ENCODE data around the gene CYP2D6. TPM values are rescaled to one million over a fixed set of nuclear protein-coding genes. Genes with fewer than 3 reads are reported as not detected.
A peak's percentile ranks its signal among the peaks of the same experiment; 100 is the strongest.

Gene CYP2D6
- total and polyA plus RNA-seq, 2 of the 13 experiments (the other 11 are each of a cell fraction or from before 2014, with no cell fraction given), result 1.0 to 3.7 TPM

DNA sequence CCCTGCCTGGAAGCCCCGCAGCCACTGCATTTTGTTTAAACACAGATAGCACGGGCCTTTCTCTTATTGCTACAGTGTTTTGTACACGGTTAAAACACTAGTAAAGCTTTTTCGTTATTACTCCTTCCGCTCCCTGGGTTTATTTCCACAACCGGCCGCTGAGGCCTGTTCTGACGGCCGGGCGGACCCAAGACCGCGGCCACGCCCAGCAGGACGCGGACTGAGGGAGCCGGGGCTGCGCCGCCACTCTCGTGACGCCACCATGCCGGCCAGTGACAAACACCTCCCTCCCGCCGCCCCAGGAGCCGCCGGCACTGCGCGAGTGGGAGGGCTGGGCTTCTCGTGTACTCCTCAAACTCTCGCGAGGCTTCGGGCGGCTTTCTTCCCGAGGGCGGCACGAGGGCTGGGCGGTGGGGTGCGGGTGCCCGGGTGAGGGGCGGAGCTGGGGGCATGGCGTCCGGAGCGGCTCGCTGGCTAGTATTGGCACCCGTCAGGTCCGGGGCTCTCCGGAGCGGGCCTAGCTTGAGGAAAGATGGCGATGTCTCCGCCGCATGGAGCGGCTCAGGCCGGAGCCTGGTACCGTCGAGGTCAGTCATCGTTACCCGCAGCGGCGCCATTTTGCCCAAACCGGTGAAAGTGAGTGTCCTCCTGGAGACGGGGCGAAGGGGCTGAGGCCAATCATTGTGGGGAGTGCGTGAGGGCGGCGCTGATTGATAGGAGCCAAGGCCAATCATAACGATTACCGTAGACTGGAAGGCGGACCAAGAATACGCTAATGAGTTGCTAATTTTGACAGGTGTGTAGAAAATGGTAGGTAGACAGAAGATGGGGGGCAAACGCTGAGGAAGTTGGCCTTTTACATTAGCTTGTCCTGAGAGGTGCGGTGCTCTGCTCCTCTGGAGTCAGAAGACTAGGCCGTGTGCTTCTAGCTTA, 51.0 kb downstream of the CYP2D6 start, which contains the start of gene SMDT1 (continued):
- TF ChIP-seq U2AF1 (optimal IDR thresholded peaks at IDR 0.05; ENCODE audit: low read depth, low read length), result peak; percentile 37
- TF ChIP-seq NONO (IDR thresholded peaks at IDR 0.05), result no peak
- peak; percentile 73 for TF ChIP-seq NONO (CRISPR knock-in tag; conservative IDR thresholded peaks at IDR 0.05)
- TF ChIP-seq TMF1 (CRISPR knock-in tag; IDR thresholded peaks at IDR 0.05; ENCODE audit: low read depth), result no peak; the same call in 1 of the 2 replicates
- TF ChIP-seq, protein P1, sequence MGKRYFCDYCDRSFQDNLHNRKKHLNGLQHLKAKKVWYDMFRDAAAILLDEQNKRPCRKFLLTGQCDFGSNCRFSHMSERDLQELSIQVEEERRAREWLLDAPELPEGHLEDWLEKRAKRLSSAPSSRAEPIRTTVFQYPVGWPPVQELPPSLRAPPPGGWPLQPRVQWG (CRISPR knock-in tag; IDR thresholded peaks at IDR 0.05; ENCODE audit: borderline replicate concordance, low read depth), result no peak
- TF ChIP-seq, protein P2, sequence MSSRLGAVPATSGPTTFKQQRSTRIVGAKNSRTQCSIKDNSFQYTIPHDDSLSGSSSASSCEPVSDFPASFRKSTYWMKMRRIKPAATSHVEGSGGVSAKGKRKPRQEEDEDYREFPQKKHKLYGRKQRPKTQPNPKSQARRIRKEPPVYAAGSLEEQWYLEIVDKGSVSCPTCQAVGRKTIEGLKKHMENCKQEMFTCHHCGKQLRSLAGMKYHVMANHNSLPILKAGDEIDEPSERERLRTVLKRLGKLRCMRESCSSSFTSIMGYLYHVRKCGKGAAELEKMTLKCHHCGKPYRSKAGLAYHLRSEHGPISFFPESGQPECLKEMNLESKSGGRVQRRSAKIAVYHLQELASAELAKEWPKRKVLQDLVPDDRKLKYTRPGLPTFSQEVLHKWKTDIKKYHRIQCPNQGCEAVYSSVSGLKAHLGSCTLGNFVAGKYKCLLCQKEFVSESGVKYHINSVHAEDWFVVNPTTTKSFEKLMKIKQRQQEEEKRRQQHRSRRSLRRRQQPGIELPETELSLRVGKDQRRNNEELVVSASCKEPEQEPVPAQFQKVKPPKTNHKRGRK (CRISPR knock-in tag; IDR thresholded peaks at IDR 0.05), result no peak
- TF ChIP-seq SIN3A (IDR thresholded peaks at IDR 0.05; ENCODE audit: borderline replicate concordance, low read depth, low read length), result peak; percentile 62; the same call in 1 of the 2 replicates
- TF ChIP-seq JUN (CRISPR knock-in tag; IDR thresholded peaks at IDR 0.05), result no peak; the same call in 1 of the 2 replicates
- no peak for TF ChIP-seq FOXK2 (IDR thresholded peaks at IDR 0.05)
- TF ChIP-seq SAP130 (CRISPR knock-in tag; IDR thresholded peaks at IDR 0.05; ENCODE audit: low read depth), result peak; percentile 90
- TF ChIP-seq ZSCAN20 (CRISPR knock-in tag; IDR thresholded peaks at IDR 0.05; ENCODE audit: borderline replicate concordance), result 0 out of 2 replicates have a peak, but pooled peaks have one; percentile 24
- TF ChIP-seq ZNF510 (CRISPR knock-in tag; IDR thresholded peaks at IDR 0.05; ENCODE audit: low read depth), result peak; percentile 78; the same call in 1 of the 2 replicates
- no peak for TF ChIP-seq SMAD9 (CRISPR knock-in tag; IDR thresholded peaks at IDR 0.05)
- TF ChIP-seq, protein P3, sequence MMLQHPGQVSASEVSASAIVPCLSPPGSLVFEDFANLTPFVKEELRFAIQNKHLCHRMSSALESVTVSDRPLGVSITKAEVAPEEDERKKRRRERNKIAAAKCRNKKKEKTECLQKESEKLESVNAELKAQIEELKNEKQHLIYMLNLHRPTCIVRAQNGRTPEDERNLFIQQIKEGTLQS (CRISPR knock-in tag; IDR thresholded peaks at IDR 0.05), result no peak
- TF ChIP-seq PAWR (CRISPR knock-in tag; IDR thresholded peaks at IDR 0.05; ENCODE audit: borderline replicate concordance), result no peak
- TF ChIP-seq ZBTB8A (CRISPR knock-in tag; IDR thresholded peaks at IDR 0.05; ENCODE audit: borderline replicate concordance, low read depth), result no peak
- TF ChIP-seq PHF8 (CRISPR knock-in tag; IDR thresholded peaks at IDR 0.05), result peak; percentile 91
- peak; percentile 63; the same call in 1 of the 2 replicates for TF ChIP-seq RXRB (CRISPR knock-in tag; IDR thresholded peaks at IDR 0.05; ENCODE audit: borderline replicate concordance)
- TF ChIP-seq KDM6A (CRISPR knock-in tag; IDR thresholded peaks at IDR 0.05; ENCODE audit: low read depth), result no peak
- no peak for TF ChIP-seq TAF15 (IDR thresholded peaks at IDR 0.05; ENCODE audit: low read depth, low read length, poor library complexity, severe bottlenecking)
- TF ChIP-seq ZSCAN31 (CRISPR knock-in tag; IDR thresholded peaks at IDR 0.05; ENCODE audit: low read depth), result peak; percentile 72
- no peak for TF ChIP-seq CEBPB (IDR thresholded peaks at IDR 0.05; ENCODE audit: borderline replicate concordance, low read depth, low read length)
- peak; percentile 64; the same call in 1 of the 2 replicates for TF ChIP-seq ZNF335 (CRISPR knock-in tag; IDR thresholded peaks at IDR 0.05)
- no peak for TF ChIP-seq NFE2 (CRISPR knock-in tag; IDR thresholded peaks at IDR 0.05)
- TF ChIP-seq, protein P4, sequence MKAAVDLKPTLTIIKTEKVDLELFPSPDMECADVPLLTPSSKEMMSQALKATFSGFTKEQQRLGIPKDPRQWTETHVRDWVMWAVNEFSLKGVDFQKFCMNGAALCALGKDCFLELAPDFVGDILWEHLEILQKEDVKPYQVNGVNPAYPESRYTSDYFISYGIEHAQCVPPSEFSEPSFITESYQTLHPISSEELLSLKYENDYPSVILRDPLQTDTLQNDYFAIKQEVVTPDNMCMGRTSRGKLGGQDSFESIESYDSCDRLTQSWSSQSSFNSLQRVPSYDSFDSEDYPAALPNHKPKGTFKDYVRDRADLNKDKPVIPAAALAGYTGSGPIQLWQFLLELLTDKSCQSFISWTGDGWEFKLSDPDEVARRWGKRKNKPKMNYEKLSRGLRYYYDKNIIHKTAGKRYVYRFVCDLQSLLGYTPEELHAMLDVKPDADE (CRISPR knock-in tag; IDR thresholded peaks at IDR 0.05), result 0 out of 2 replicates have a peak, but pooled peaks have one; percentile 55
- 0 out of 2 replicates have a peak, but pooled peaks have one; percentile 63 for TF ChIP-seq MTF1 (CRISPR knock-in tag; IDR thresholded peaks at IDR 0.05)
- no peak for TF ChIP-seq SP140L (CRISPR knock-in tag; IDR thresholded peaks at IDR 0.05; ENCODE audit: borderline replicate concordance)
- no peak for TF ChIP-seq ZNF205 (CRISPR knock-in tag; IDR thresholded peaks at IDR 0.05)

All from HepG2 (cell line).